BJ (cell line): ENCODE results near the gene PLD6. TPM values are rescaled to one million over a fixed set of nuclear protein-coding genes. Genes with fewer than 3 reads are reported as not detected.

Experiments
- CTCF ChIA-PET: fragments of 350-600 bp; formaldehyde crosslinking; extraction: SDS; loops from one replicate; lab custom pipeline; 2021; ENCODE audit warnings: antibody characterized with exemption, inconsistent platforms; lab: Yijun Ruan, JAX
- POLR2A ChIA-PET: fragments of 300-600 bp; sonication (Branson Sonifier 250); formaldehyde crosslinking; extraction: SDS; loops from one replicate; lab custom pipeline; 2021; ENCODE audit warnings: antibody characterized with exemption; lab: Charles Lee
- DNase-seq: peaks from one replicate; pipeline ENCODE4 v3.0.0-alpha.2; 2011; ENCODE audit warnings: low read depth
- H3K27me3 ChIP-seq: 2 replicates; pipeline ENCODE4 v1.6.0; 2011; ENCODE audit warnings: low read length; ENCODE audit not compliant: control insufficient read depth, insufficient read depth
- H3K36me3 ChIP-seq: 2 replicates; pipeline ENCODE4 v1.5.1; 2011; ENCODE audit warnings: low read length; ENCODE audit not compliant: control insufficient read depth, insufficient read depth
- H3K4me3 ChIP-seq: 2 replicates; pipeline ENCODE4 v1.5.1; 2011; ENCODE audit warnings: low read depth, mild to moderate bottlenecking, control low read depth, low read length
- polyA plus RNA-seq: library from polyadenylated mRNA; depleted of rRNA; stranded (reverse); fragments of >200 nt; gene quantifications from 2 replicates; pipeline ENCODE4 v1.2.3, GENCODE V29; 2011
- TF ChIP-seq, protein P1 (sequence below): IDR thresholded peaks from 2 replicates; pipeline ENCODE4 v1.5.1; 2011; ENCODE audit warnings: low read depth, mild to moderate bottlenecking, control low read depth, inconsistent platforms, low read length, moderate library complexity; ENCODE audit not compliant: insufficient read depth

The PLD6 gene
- polyA plus RNA-seq, 1 experiment = 1.5 TPM

GRCh38 chr17:17172990-17173389 lies 33.1 kb downstream of the PLD6 start:
- H3K27me3 ChIP-seq = no peaks in the 10 kb centered on the region
- no peak for DNase-seq
- TF ChIP-seq, protein P1, sequence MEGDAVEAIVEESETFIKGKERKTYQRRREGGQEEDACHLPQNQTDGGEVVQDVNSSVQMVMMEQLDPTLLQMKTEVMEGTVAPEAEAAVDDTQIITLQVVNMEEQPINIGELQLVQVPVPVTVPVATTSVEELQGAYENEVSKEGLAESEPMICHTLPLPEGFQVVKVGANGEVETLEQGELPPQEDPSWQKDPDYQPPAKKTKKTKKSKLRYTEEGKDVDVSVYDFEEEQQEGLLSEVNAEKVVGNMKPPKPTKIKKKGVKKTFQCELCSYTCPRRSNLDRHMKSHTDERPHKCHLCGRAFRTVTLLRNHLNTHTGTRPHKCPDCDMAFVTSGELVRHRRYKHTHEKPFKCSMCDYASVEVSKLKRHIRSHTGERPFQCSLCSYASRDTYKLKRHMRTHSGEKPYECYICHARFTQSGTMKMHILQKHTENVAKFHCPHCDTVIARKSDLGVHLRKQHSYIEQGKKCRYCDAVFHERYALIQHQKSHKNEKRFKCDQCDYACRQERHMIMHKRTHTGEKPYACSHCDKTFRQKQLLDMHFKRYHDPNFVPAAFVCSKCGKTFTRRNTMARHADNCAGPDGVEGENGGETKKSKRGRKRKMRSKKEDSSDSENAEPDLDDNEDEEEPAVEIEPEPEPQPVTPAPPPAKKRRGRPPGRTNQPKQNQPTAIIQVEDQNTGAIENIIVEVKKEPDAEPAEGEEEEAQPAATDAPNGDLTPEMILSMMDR = no peak
- H3K36me3 ChIP-seq = peaks cover 66% of the 10 kb centered on the region
- CTCF ChIA-PET = no interaction called here
- H3K4me3 ChIP-seq = no peak overlapping the region
- POLR2A ChIA-PET = no interaction called here

- peaks cover 66% of the 10 kb centered on the region for H3K36me3 ChIP-seq
- no peak for DNase-seq
- POLR2A ChIA-PET = no interaction called here
These were observed 33.9 kb downstream of the PLD6 start for GRCh38 chr17:17172001-17172939.

DNA sequence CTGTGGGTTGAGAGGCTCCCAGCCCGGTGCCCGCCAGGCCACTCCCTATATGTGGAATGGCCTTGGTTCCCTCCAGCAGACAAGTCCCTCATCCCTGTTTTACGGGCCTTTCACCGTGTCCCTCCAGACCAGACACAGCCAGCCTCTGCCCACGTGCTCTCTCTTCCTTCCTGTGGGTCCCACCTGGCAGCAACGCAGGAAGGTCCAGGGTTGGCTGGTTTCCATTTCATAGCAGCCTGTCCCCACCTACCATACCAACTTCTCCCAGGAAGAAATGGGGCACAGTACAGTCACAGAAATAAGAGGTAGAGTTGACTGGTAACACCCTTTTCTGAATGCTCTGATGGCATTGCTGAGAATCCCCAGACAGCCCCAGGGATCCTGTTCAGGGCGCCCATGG lies 34.9 kb downstream of the PLD6 start:
- TF ChIP-seq, protein P1 = no peak
- H3K27me3 ChIP-seq = no peaks in the 10 kb centered on the region
- no peak for DNase-seq
- ChIA-PET CTCF (no interaction called here), POLR2A (no interaction called here)
- no peak overlapping the region for H3K4me3 ChIP-seq
- H3K36me3 ChIP-seq = peaks cover 64% of the 10 kb centered on the region

More at GRCh38 chr17:17172001-17172939, 33.9 kb downstream of the PLD6 start:
- TF ChIP-seq, protein P1 = no peak
- Histone ChIP-seq H3K27me3 (no peaks in the 10 kb centered on the region), H3K4me3 (no peak overlapping the region)
- CTCF ChIA-PET = no interaction called here

GRCh38 chr17:17170346-17170985 lies 35.7 kb downstream of the PLD6 start:
- POLR2A ChIA-PET = no interaction called here
- TF ChIP-seq, protein P1 = no peak
- H3K36me3 ChIP-seq = peaks cover 65% of the 10 kb centered on the region
- no peak for DNase-seq
- CTCF ChIA-PET = no interaction called here
- H3K27me3 ChIP-seq = no peaks in the 10 kb centered on the region
- H3K4me3 ChIP-seq = no peak overlapping the region

DNA sequence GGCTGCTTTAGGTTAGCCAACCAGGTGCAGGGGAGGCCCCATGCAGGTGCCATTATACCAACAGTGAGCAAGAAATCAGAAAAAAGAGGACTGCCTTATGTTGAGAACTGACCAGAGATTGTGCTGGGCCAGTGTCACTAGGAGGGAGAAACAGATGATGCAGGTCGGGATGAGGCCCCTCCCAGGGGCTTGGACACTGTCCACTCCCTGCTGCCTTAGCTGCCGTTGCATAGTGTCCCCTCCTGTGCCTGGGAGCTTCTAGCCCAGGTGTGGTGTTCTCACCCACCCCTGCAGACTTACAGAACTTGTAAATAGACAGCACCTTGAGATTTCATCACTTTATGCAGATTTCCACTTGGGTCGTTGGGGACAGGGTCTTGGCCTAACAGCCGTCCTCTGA lies 36.7 kb downstream of the PLD6 start:
- Histone ChIP-seq H3K27me3 (no peaks in the 10 kb centered on the region), H3K4me3 (no peak overlapping the region), H3K36me3 (peaks cover 64% of the 10 kb centered on the region)
- TF ChIP-seq, protein P1 = no peak
- DNase-seq = no peak
- ChIA-PET POLR2A (no interaction called here), CTCF (no interaction called here)
